ENCODE data around the gene TALDO1. TPM values are rescaled to one million over a fixed set of nuclear protein-coding genes. Genes with fewer than 3 reads are reported as not detected.

Gene TALDO1
- total and polyA plus RNA-seq, 10 of the 15 experiments (the other 5 are each of a cell fraction or from before 2014, with no cell fraction given) = 121 to 302 (median 182) TPM

- TF ChIP-seq, protein P1, sequence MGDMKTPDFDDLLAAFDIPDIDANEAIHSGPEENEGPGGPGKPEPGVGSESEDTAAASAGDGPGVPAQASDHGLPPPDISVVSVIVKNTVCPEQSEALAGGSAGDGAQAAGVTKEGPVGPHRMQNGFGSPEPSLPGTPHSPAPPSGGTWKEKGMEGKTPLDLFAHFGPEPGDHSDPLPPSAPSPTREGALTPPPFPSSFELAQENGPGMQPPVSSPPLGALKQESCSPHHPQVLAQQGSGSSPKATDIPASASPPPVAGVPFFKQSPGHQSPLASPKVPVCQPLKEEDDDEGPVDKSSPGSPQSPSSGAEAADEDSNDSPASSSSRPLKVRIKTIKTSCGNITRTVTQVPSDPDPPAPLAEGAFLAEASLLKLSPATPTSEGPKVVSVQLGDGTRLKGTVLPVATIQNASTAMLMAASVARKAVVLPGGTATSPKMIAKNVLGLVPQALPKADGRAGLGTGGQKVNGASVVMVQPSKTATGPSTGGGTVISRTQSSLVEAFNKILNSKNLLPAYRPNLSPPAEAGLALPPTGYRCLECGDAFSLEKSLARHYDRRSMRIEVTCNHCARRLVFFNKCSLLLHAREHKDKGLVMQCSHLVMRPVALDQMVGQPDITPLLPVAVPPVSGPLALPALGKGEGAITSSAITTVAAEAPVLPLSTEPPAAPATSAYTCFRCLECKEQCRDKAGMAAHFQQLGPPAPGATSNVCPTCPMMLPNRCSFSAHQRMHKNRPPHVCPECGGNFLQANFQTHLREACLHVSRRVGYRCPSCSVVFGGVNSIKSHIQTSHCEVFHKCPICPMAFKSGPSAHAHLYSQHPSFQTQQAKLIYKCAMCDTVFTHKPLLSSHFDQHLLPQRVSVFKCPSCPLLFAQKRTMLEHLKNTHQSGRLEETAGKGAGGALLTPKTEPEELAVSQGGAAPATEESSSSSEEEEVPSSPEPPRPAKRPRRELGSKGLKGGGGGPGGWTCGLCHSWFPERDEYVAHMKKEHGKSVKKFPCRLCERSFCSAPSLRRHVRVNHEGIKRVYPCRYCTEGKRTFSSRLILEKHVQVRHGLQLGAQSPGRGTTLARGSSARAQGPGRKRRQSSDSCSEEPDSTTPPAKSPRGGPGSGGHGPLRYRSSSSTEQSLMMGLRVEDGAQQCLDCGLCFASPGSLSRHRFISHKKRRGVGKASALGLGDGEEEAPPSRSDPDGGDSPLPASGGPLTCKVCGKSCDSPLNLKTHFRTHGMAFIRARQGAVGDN (IDR thresholded peaks at IDR 0.05) = peak; percentile 85
- peak; percentile 71 for TF ChIP-seq POLR2AphosphoS5 (IDR thresholded peaks at IDR 0.05; ENCODE audit: low read length)
- peak; percentile 64 for TF ChIP-seq NR2C1 (IDR thresholded peaks at IDR 0.05)
- TF ChIP-seq YY1 (IDR thresholded peaks at IDR 0.05; ENCODE audit: low read depth, low read length) = peak; percentile 93
- no peak for TF ChIP-seq ZBTB11 (CRISPR knock-in tag; IDR thresholded peaks at IDR 0.05)
- TF ChIP-seq, protein P2, sequence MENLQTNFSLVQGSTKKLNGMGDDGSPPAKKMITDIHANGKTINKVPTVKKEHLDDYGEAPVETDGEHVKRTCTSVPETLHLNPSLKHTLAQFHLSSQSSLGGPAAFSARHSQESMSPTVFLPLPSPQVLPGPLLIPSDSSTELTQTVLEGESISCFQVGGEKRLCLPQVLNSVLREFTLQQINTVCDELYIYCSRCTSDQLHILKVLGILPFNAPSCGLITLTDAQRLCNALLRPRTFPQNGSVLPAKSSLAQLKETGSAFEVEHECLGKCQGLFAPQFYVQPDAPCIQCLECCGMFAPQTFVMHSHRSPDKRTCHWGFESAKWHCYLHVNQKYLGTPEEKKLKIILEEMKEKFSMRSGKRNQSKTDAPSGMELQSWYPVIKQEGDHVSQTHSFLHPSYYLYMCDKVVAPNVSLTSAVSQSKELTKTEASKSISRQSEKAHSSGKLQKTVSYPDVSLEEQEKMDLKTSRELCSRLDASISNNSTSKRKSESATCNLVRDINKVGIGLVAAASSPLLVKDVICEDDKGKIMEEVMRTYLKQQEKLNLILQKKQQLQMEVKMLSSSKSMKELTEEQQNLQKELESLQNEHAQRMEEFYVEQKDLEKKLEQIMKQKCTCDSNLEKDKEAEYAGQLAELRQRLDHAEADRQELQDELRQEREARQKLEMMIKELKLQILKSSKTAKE (IDR thresholded peaks at IDR 0.05; ENCODE audit: low read depth, poor library complexity, severe bottlenecking) = no peak
- TF ChIP-seq ATF7 (IDR thresholded peaks at IDR 0.05; ENCODE audit: low read depth) = no peak
- TF ChIP-seq, protein P3, sequence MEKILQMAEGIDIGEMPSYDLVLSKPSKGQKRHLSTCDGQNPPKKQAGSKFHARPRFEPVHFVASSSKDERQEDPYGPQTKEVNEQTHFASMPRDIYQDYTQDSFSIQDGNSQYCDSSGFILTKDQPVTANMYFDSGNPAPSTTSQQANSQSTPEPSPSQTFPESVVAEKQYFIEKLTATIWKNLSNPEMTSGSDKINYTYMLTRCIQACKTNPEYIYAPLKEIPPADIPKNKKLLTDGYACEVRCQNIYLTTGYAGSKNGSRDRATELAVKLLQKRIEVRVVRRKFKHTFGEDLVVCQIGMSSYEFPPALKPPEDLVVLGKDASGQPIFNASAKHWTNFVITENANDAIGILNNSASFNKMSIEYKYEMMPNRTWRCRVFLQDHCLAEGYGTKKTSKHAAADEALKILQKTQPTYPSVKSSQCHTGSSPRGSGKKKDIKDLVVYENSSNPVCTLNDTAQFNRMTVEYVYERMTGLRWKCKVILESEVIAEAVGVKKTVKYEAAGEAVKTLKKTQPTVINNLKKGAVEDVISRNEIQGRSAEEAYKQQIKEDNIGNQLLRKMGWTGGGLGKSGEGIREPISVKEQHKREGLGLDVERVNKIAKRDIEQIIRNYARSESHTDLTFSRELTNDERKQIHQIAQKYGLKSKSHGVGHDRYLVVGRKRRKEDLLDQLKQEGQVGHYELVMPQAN (conservative IDR thresholded peaks at IDR 0.05) = peak; percentile 75
- TF ChIP-seq, protein P4, sequence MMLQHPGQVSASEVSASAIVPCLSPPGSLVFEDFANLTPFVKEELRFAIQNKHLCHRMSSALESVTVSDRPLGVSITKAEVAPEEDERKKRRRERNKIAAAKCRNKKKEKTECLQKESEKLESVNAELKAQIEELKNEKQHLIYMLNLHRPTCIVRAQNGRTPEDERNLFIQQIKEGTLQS (IDR thresholded peaks at IDR 0.05; ENCODE audit: borderline replicate concordance, extremely low read depth, low read depth, low read length) = peak; percentile 80
- TF ChIP-seq CHD2 (IDR thresholded peaks at IDR 0.05; ENCODE audit: borderline replicate concordance, low read depth, low read length) = no peak
- TF ChIP-seq IRF5 (IDR thresholded peaks at IDR 0.05; ENCODE audit: borderline replicate concordance) = no peak
- TF ChIP-seq FOXM1 (IDR thresholded peaks at IDR 0.05; ENCODE audit: low read depth, low read length) = no peak
These were observed 30.3 kb downstream of the TALDO1 start, which contains the start of gene GATD1 (continued) for GRCh38 chr11:777288-778255.

Data from GM12878 (cell line).